Endothelial cell of umbilical vein (primary cell): ENCODE data around the gene KCNMB4.

Experiments
- CTCF ChIP-seq, 2 donors: IDR thresholded peaks; 1 replicate in 1 of 2; 2 replicates in 1 of 2; pipeline ENCODE4 v1.5.1; 2011; ENCODE audit warnings: low read length in 2 of 2, mild to moderate bottlenecking in 2 of 2, moderate library complexity in 2 of 2, control low read depth in 1 of 2, inconsistent platforms in 1 of 2, low read depth in 1 of 2; ENCODE audit not compliant: insufficient read depth in 1 of 2; ENCODE audit errors: extremely low read depth in 1 of 2
- EZH2 ChIP-seq: IDR thresholded peaks from 2 replicates; pipeline ENCODE4 v1.6.1; 2012; ENCODE audit warnings: borderline replicate concordance, low read depth, mild to moderate bottlenecking, moderate library complexity, low read length, inconsistent platforms; ENCODE audit not compliant: severe bottlenecking

GRCh38 chr12:70372881-70373280, 6.8 kb downstream of the KCNMB4 start:
- TF ChIP-seq CTCF (IDR thresholded peaks at IDR 0.05; ENCODE audit: extremely low read depth in 1 of 2, insufficient read depth in 1 of 2, low read depth in 1 of 2, low read length in 2 of 2) (no peak), EZH2 (no peak)
